D721Med (cell line): ENCODE results near the gene LAMA3.

Experiments
- DNase-seq: peaks from one replicate; pipeline ENCODE4 v3.0.0; 2011; ENCODE audit warnings: low spot score; ENCODE audit not compliant: insufficient read length
- FAIRE-seq: peaks from 2 replicates; lab custom pipeline; 2011; peaks lifted over from hg19 to GRCh38; lab: Jason Lieb, UNC
- CTCF ChIP-seq: IDR thresholded peaks from 2 replicates; pipeline ENCODE4 v1.5.1; 2012; ENCODE audit warnings: mild to moderate bottlenecking, control low read depth; ENCODE audit not compliant: insufficient read depth; ENCODE audit errors: missing control alignments

Gene LAMA3

GRCh38 chr18:23825496-23825895, 136.2 kb downstream of the LAMA3 start:
- TF ChIP-seq CTCF = no peak
- DNase-seq = no peak
- FAIRE-seq = no peak

GRCh38 chr18:23825978-23826405, 136.7 kb downstream of the LAMA3 start:
- no peak for DNase-seq
- FAIRE-seq = no peak
- no peak for TF ChIP-seq CTCF

GRCh38 chr18:23826850-23827620, 137.8 kb downstream of the LAMA3 start:
- TF ChIP-seq CTCF = no peak
- FAIRE-seq (no peak), DNase-seq (no peak)

GRCh38 chr18:23827681-23828080, 138.4 kb downstream of the LAMA3 start:
- FAIRE-seq (no peak), DNase-seq (no peak)
- TF ChIP-seq CTCF = no peak

GRCh38 chr18:23828426-23828825, 139.2 kb downstream of the LAMA3 start:
- no peak for FAIRE-seq
- TF ChIP-seq CTCF = no peak
- no peak for DNase-seq

GRCh38 chr18:23832911-23833310, 143.7 kb downstream of the LAMA3 start:
- no peak for DNase-seq
- no peak for FAIRE-seq
- no peak for TF ChIP-seq CTCF

- FAIRE-seq (no peak), DNase-seq (no peak)
- no peak for TF ChIP-seq CTCF
These were observed 144.5 kb downstream of the LAMA3 start for GRCh38 chr18:23833714-23834113.
